RWPE1 (cell line): ENCODE results near the gene FBXW11.

Experiments used
- CTCF ChIA-PET: fragments of 350-600 bp; sonication (Branson Sonifier 250); formaldehyde crosslinking; extraction: SDS; loops from one replicate; lab custom pipeline; 2021; lab: Yijun Ruan, JAX
- POLR2A ChIA-PET: fragments of 400-600 bp; formaldehyde crosslinking; extraction: SDS; loops from one replicate; lab custom pipeline; 2020; ENCODE audit warnings: antibody characterized with exemption; ENCODE audit not compliant: low non-redundant PET; lab: Yijun Ruan, JAX
- DNase-seq: peaks from one replicate; pipeline ENCODE4 v3.0.0; 2012; ENCODE audit warnings: low spot score
- H3K27ac ChIP-seq: fragments of 450-650 bp; 2 replicates; pipeline ENCODE4 v1.5.1; 2017
- CTCF ChIP-seq: fragments of 450-650 bp; conservative IDR thresholded peaks from 2 replicates; pipeline ENCODE4 v1.5.1; 2017; ENCODE audit warnings: low read depth, mild to moderate bottlenecking

Gene FBXW11

DNA sequence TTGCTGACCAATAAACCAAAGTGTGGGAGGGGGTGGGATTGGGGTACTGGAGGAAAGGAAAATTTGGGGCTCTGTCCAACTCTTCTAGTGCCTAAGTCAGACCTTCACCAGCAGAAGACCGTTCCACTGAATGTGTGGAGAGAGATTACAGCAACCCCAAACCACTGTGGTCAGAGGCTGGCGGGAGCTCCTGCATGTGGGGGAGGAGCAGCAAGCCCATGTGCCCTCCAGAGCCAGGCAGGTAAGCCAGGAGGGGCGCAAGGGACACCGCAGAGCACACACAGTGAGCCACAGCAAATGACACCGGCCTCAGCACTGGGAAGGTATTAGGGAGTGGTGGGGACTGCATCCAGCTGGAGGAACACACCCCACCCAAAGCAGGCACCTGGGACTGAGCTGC, 158.0 kb downstream of the FBXW11 start:
- ChIA-PET CTCF (interaction anchor here (0.5 to 0.6 kb wide), 2 partner anchors 10 to 602 kb away, joined by 3 to 5 read pairs; no protein-coding TSS in a partner anchor), POLR2A (no interaction called here)
- TF ChIP-seq CTCF = no peak
- H3K27ac ChIP-seq = no peak overlapping the region
- DNase-seq = no peak

DNA sequence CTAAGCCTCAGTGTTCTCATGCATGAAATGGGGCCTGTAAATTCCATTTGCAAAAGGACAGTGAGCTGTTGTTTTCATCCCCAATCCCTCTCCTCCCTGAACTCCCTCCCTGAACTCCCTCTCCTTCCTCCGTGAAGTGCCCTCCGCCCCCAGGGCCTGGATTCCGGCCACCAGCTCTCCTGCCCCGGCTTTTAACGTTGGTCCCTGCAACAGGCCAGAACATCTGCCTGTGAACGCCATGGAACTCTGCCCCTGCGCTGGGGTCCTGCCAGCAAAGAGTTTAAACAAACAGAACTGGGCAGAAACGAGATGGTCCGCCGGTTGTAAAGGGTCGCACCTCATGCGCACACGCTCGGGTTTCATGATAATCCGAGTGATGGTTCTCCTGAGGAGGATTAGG, 158.4 kb downstream of the FBXW11 start:
- ChIA-PET CTCF (interaction anchor here (0.5 to 0.6 kb wide), 2 partner anchors 10 to 602 kb away, joined by 3 to 5 read pairs; no protein-coding TSS in a partner anchor), POLR2A (no interaction called here)
- TF ChIP-seq CTCF = no peak
- DNase-seq = no peak
- H3K27ac ChIP-seq = no peak overlapping the region

- DNase-seq = no peak
- CTCF ChIA-PET = interaction anchor here (0.6 kb wide), 1 partner anchor 276 kb away, joined by 3 read pairs; no protein-coding TSS in a partner anchor
- POLR2A ChIA-PET = no interaction called here
- H3K27ac ChIP-seq = no peak overlapping the region
- TF ChIP-seq CTCF = no peak
Observed at GRCh38 chr5:171847026-171847425, 159.4 kb downstream of the FBXW11 start.

DNA sequence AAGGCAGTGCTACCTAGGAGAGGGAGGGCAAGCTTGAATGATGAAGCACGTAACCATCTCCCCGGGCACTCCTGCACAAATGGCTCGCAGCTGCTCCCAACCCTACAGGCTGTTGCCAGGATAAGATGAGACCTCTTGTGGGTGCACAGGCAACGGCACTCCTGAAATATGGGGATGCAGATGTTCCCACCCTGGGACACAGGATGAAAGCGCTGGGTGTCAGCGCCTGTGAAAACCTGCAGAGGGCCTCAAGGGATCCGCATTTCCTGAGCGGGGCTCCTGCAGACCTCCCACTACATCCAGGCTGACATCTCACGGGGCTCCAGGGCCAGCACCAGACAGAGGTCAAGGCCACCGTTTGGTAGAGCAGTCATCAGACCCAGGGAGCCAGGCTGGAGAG, 160.1 kb downstream of the FBXW11 start:
- no peak overlapping the region for H3K27ac ChIP-seq
- ChIA-PET POLR2A (no interaction called here), CTCF (interaction anchor here (0.6 to 0.7 kb wide), 2 partner anchors 8 to 124 kb away, joined by 3 to 4 read pairs; no protein-coding TSS in a partner anchor)
- TF ChIP-seq CTCF = no peak
- DNase-seq = no peak

DNA sequence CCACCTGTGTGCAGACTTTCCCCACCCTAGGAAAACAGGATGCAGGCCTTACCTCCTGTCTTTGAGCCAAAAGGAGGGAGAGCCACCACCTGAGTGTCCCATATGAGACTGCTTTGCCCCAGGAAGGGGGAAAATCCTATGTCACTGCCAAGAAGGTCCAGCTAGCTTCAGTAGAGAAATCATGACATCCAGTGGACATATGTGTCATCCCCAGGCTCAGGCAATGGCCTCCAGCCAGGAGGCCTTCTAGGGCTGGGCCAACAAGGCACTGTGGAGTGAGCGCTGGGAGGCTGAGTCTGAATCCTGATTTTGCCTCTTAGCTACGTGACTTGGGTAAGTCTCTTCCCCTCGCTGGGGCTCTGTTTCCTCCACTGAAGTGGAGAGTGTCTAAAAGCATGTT, 160.6 kb downstream of the FBXW11 start:
- no peak overlapping the region for H3K27ac ChIP-seq
- no peak for TF ChIP-seq CTCF
- ChIA-PET CTCF (interaction anchor here (0.6 to 0.7 kb wide), 3 partner anchors 9 to 215 kb away, joined by 3 to 4 read pairs (median 3); no protein-coding TSS in a partner anchor), POLR2A (no interaction called here)
- peak; percentile 40 for DNase-seq

- POLR2A ChIA-PET = no interaction called here
- no peak overlapping the region for H3K27ac ChIP-seq
- no peak for TF ChIP-seq CTCF
- CTCF ChIA-PET = interaction anchor here (0.6 kb wide), 2 partner anchors 215 to 246 kb away, joined by 3 read pairs; no protein-coding TSS in a partner anchor
- DNase-seq = no peak
Observed at GRCh38 chr5:171845040-171845630, 161.3 kb downstream of the FBXW11 start.
